DND-41 (cell line): Measurements from ENCODE around the gene EPB41L3.

ENCODE experiments used
- ATAC-seq: fragments of 200-7000 bp; cut with Tn5 transposase; 3 replicates; pipeline ENCODE4 v1.9.1; 2021; ENCODE audit warnings: low read depth; ENCODE audit not compliant: insufficient read depth
- DNase-seq: peaks from one replicate; pipeline ENCODE4 v3.0.0-alpha.2; 2020
- H2AFZ ChIP-seq: 2 replicates; pipeline ENCODE4 v1.6.0; 2012; ENCODE audit warnings: low read depth, low read length
- H3K27ac ChIP-seq: 2 replicates; pipeline ENCODE4 v1.5.1; 2012; ENCODE audit warnings: low read length, inconsistent platforms
- H3K27me3 ChIP-seq: fragments of 200-600 bp; sonication (generic); 2 replicates; pipeline ENCODE4 v1.6.0; 2012; ENCODE audit warnings: low read length, mild to moderate bottlenecking, inconsistent platforms; ENCODE audit not compliant: insufficient read depth, poor library complexity
- H3K36me3 ChIP-seq: 2 replicates; pipeline ENCODE4 v1.5.1; 2012; ENCODE audit warnings: low read length, inconsistent platforms; ENCODE audit not compliant: insufficient read depth
- H3K4me1 ChIP-seq: 2 replicates; pipeline ENCODE4 v1.5.1; 2012; ENCODE audit warnings: mild to moderate bottlenecking, low read length; ENCODE audit not compliant: insufficient read depth
- H3K4me2 ChIP-seq: 2 replicates; pipeline ENCODE4 v1.6.0; 2012; ENCODE audit warnings: mild to moderate bottlenecking, moderate library complexity, low read length, inconsistent platforms; ENCODE audit not compliant: insufficient read depth
- H3K4me3 ChIP-seq, 2 experiments: fragments of 200-600 bp in 1 of 2; shearing (Covaris generic) in 1 of 2; 2 replicates each; pipeline ENCODE4 v1.5.1; 2012 to 2016; ENCODE audit warnings: inconsistent platforms in 2 of 2, low read length in 2 of 2, mild to moderate bottlenecking in 2 of 2, low read depth in 1 of 2, moderate library complexity in 1 of 2
- H3K79me2 ChIP-seq: 2 replicates; pipeline ENCODE4 v1.6.0; 2012; ENCODE audit warnings: low read length, inconsistent platforms; ENCODE audit not compliant: insufficient read depth
- H3K9ac ChIP-seq: 2 replicates; pipeline ENCODE4 v1.6.0; 2012; ENCODE audit warnings: low read depth, mild to moderate bottlenecking, inconsistent platforms, low read length, moderate library complexity
- H3K9me3 ChIP-seq: 2 replicates; pipeline ENCODE4 v1.5.1; 2012; ENCODE audit warnings: low read length, moderate library complexity, mild to moderate bottlenecking, inconsistent platforms; ENCODE audit not compliant: insufficient read depth, severe bottlenecking
- H4K20me1 ChIP-seq: 2 replicates; pipeline ENCODE4 v1.6.0; 2012; ENCODE audit warnings: low read length; ENCODE audit not compliant: insufficient read depth
- CTCF ChIP-seq: IDR thresholded peaks from 2 replicates; pipeline ENCODE4 v1.5.1; 2012; ENCODE audit warnings: borderline replicate concordance, low read length, moderate library complexity, mild to moderate bottlenecking; ENCODE audit not compliant: poor library complexity, severe bottlenecking; ENCODE audit errors: extremely low read depth
- EZH2 ChIP-seq: IDR thresholded peaks from 3 replicates; pipeline ENCODE4 v1.6.1; 2012; ENCODE audit warnings: borderline replicate concordance, low read depth, mild to moderate bottlenecking, moderate library complexity, low read length, inconsistent platforms; ENCODE audit not compliant: severe bottlenecking

The EPB41L3 gene

GRCh38 chr18:5420906-5421305 lies 122.9 kb downstream of the EPB41L3 start:
- DNase-seq: no peak
- no peak for ATAC-seq
- Histone ChIP-seq H4K20me1 (no peaks in the 10 kb centered on the region), H3K36me3 (no peaks in the 10 kb centered on the region), H3K27me3 (peaks cover 4% of the 10 kb centered on the region), H3K9ac (no peak overlapping the region), H3K27ac (no peak overlapping the region), H3K9me3 (no peaks in the 10 kb centered on the region), H3K4me3 (no peak overlapping the region), H3K79me2 (no peaks in the 10 kb centered on the region), H3K4me2 (no peak overlapping the region), H3K4me1 (no peaks in the 10 kb centered on the region), H2AFZ (no peak overlapping the region)
- TF ChIP-seq CTCF (no peak), EZH2 (no peak)

DNA sequence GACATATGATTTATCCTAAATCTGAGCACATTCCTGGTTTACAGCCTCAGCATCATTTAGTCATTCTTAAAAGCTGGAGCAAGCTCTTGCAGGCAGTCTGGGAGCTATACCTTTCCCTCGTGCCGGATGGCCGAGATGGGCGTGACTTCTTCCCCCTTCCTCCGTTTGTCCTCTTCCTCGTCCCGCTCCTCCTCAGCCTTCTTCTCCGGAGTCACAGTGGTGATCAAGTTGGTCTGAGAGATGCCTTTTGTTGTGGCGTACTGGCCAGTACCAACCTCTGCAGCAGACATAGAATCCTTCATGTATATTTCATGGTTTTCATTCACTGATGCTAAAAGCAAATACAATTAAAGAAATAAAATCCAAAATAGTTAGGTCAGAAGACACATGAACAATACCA lies 124.2 kb downstream of the EPB41L3 start:
- no peak overlapping the region for H3K9ac ChIP-seq
- H2AFZ ChIP-seq: no peak overlapping the region
- no peaks in the 10 kb centered on the region for H3K4me1 ChIP-seq
- H3K4me2 ChIP-seq: no peak overlapping the region
- peaks cover 4% of the 10 kb centered on the region for H3K27me3 ChIP-seq
- H3K36me3 ChIP-seq: no peaks in the 10 kb centered on the region
- TF ChIP-seq CTCF (no peak), EZH2 (no peak)
- H3K4me3 ChIP-seq: no peak overlapping the region
- H3K79me2 ChIP-seq: no peaks in the 10 kb centered on the region
- no peaks in the 10 kb centered on the region for H3K9me3 ChIP-seq
- H3K27ac ChIP-seq: no peak overlapping the region
- no peak for DNase-seq
- no peaks in the 10 kb centered on the region for H4K20me1 ChIP-seq
- ATAC-seq: no peak

GRCh38 chr18:5419030-5419429 lies 124.8 kb downstream of the EPB41L3 start:
- no peaks in the 10 kb centered on the region for H3K79me2 ChIP-seq
- H2AFZ ChIP-seq: no peak overlapping the region
- H3K4me1 ChIP-seq: no peaks in the 10 kb centered on the region
- no peaks in the 10 kb centered on the region for H3K9me3 ChIP-seq
- peaks cover 4% of the 10 kb centered on the region for H3K27me3 ChIP-seq
- H3K4me2 ChIP-seq: no peak overlapping the region
- ATAC-seq (no peak), DNase-seq (no peak)
- no peaks in the 10 kb centered on the region for H3K36me3 ChIP-seq
- no peak overlapping the region for H3K4me3 ChIP-seq
- no peak overlapping the region for H3K9ac ChIP-seq
- H4K20me1 ChIP-seq: no peaks in the 10 kb centered on the region
- no peak overlapping the region for H3K27ac ChIP-seq
- TF ChIP-seq EZH2 (no peak), CTCF (no peak)

DNA sequence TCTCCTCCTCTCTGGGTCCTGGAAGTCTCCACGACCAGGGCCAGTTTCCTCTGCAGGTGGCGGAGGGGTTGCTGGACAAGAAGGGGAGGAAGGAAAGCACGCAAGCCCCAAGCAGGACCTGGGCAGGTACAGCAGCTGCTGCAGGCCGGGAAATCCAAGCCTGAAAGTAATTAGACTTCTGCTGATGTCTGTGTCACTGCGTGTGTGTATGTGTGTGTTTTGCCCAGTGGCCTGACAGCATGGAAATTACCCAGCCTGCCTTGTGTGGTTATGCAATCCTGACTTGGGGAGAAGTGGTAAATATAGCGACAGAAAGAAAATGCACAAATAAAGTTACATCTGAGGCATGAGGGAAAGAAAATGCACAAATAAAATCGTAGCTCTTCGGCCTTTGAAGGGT lies 126.5 kb downstream of the EPB41L3 start:
- Histone ChIP-seq H3K4me1 (no peaks in the 10 kb centered on the region), H3K27me3 (peaks cover 4% of the 10 kb centered on the region), H3K27ac (no peak overlapping the region), H3K4me3 (no peak overlapping the region), H3K9me3 (no peaks in the 10 kb centered on the region), H3K79me2 (no peaks in the 10 kb centered on the region), H2AFZ (no peak overlapping the region), H3K36me3 (no peaks in the 10 kb centered on the region), H4K20me1 (no peaks in the 10 kb centered on the region), H3K9ac (no peak overlapping the region), H3K4me2 (no peak overlapping the region)
- TF ChIP-seq EZH2 (no peak), CTCF (no peak)
- no peak for ATAC-seq
- DNase-seq: no peak
